GM23338 (cell line): Measurements from ENCODE around the gene ACAD11.

Experiments
- CREB1 ChIP-seq: fragments of 250-450 bp; sonication (Bioruptor Pico); IDR thresholded peaks from 2 replicates; pipeline ENCODE4 v1.5.0; 2020; ENCODE audit warnings: low read depth, mild to moderate bottlenecking, moderate library complexity
- CTCF ChIP-seq, 2 experiments: fragments of 200-600 bp in 1 of 2; sonication (generic) in 1 of 2; conservative IDR thresholded peaks; 2 replicates each; pipeline versions ENCODE4 v1.5.1 to v1.6.1; 2016 to 2017; ENCODE audit warnings: antibody characterized with exemption in 2 of 2, low read depth in 2 of 2, mild to moderate bottlenecking in 2 of 2, moderate library complexity in 1 of 2
- EZH2 ChIP-seq: fragments of 200-600 bp; sonication (generic); IDR thresholded peaks from one replicate; pipeline ENCODE4 v1.8.0; 2017; ENCODE audit warnings: antibody characterized with exemption, mild to moderate bottlenecking, low read depth; ENCODE audit not compliant: unreplicated experiment
- POLR2AphosphoS5 ChIP-seq: IDR thresholded peaks from 2 replicates; pipeline ENCODE4 v1.6.1; 2016; ENCODE audit warnings: antibody characterized with exemption, low read depth
- REST ChIP-seq: IDR thresholded peaks from one replicate; pipeline ENCODE4 v1.6.1; 2018; ENCODE audit warnings: antibody characterized with exemption; ENCODE audit not compliant: unreplicated experiment
- STAT1 ChIP-seq: IDR thresholded peaks from one replicate; pipeline ENCODE4 v1.6.1; 2016; ENCODE audit warnings: antibody characterized with exemption; ENCODE audit not compliant: unreplicated experiment

- TF ChIP-seq CTCF (conservative IDR thresholded peaks at IDR 0.05; ENCODE audit: low read depth in 2 of 2) (no peak), CREB1 (CRISPR knock-in tag) (no peak), POLR2AphosphoS5 (no peak), STAT1 (no peak), REST (no peak), EZH2 (no peak)
These were observed 36.0 kb downstream of the ACAD11 start for GRCh38 chr3:132623646-132624045.
